Tibial artery (tissue), 4 donors: Measurements from ENCODE around the gene FAM98C.

Experiments used
- DNase-seq, 2 donors: peaks; one replicate each; pipeline ENCODE4 v3.0.0-alpha.2; 2019
- H3K27ac ChIP-seq, 2 donors: fragments of 200-600 bp; sonication (generic) in 1 of 2; 1 replicate in 1 of 2; 2 replicates in 1 of 2; pipeline ENCODE4 v1.5.1; 2018 to 2019; ENCODE audit warnings: mild to moderate bottlenecking in 1 of 2
- H3K27me3 ChIP-seq, 2 donors: fragments of 200-600 bp; sonication (generic) in 1 of 2; one replicate each; pipeline versions ENCODE4 v1.5.1 to v1.6.0; 2016 to 2019
- H3K36me3 ChIP-seq, 3 donors: fragments of 200-600 bp; sonication (generic) in 2 of 3; one replicate each; pipeline ENCODE4 v1.5.1; 2016 to 2019; ENCODE audit warnings: mild to moderate bottlenecking in 2 of 3
- H3K4me1 ChIP-seq, 4 donors: fragments of 200-600 bp; sonication (generic) in 2 of 4; 1 replicate in 3 of 4; 2 replicates in 1 of 4; pipeline ENCODE4 v1.5.1; 2016 to 2019
- H3K4me3 ChIP-seq, 2 donors: fragments of 200-600 bp; sonication (generic) in 1 of 2; 1 replicate in 1 of 2; 2 replicates in 1 of 2; pipeline ENCODE4 v1.5.1; 2018 to 2019; ENCODE audit warnings: mild to moderate bottlenecking in 2 of 2
- H3K9me3 ChIP-seq, 3 donors: fragments of 200-600 bp; sonication (generic) in 1 of 3; one replicate each; pipeline ENCODE4 v1.5.1; 2016 to 2019
- intact Hi-C: fragments of 100-400 bp; cut with DNase I; formaldehyde crosslinking; loops from one replicate; pipeline ENCODE4 v1.15.0; 2023; ENCODE audit warnings: low total_unique reads
- TF ChIP-seq, protein P1 (sequence below), 2 experiments: fragments of 200-600 bp in 1 of 2; fragments of 450-650 bp in 1 of 2; IDR thresholded peaks; one replicate each; pipeline ENCODE4 v1.5.1; 2017 to 2019; ENCODE audit warnings: antibody characterized with exemption in 2 of 2, mild to moderate bottlenecking in 1 of 2, moderate library complexity in 1 of 2

The FAM98C gene

DNA sequence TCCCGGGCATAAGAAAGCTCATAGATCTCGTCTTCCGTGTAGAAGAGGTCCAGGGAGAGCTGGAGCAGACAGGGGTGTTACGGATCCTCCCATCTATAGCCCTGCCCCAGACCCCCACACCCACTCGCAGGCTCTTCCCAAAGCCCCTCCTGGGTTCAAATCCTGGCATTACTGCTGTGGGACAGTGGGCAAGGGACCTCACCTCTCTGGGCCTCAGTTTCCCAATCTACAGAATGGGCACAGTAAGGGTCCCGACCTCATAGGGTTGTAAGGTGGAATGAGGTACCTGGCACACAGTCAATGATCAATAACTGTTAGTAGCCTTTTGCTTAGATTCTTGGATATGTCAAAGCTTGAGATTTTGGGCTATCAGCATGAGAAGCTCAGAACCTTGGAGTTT is 10.5 kb downstream of the FAM98C start:
- Histone ChIP-seq H3K27ac (no peak overlapping the region), H3K27me3 (peaks cover 0 to 41% of the 10 kb centered on the region in 2 donors), H3K36me3 (peaks cover 0 to 3% (median 0%) of the 10 kb centered on the region in 3 donors), H3K4me1 (peaks cover 0 to 10% (median 5%) of the 10 kb centered on the region in 4 donors), H3K9me3 (no peaks in the 10 kb centered on the region), H3K4me3 (no peak overlapping the region)
- no peak for DNase-seq
- intact Hi-C loops = loop anchor here (10.0 kb wide), 1 partner anchor 91 kb away; no protein-coding TSS in a partner anchor
- TF ChIP-seq, protein P1, sequence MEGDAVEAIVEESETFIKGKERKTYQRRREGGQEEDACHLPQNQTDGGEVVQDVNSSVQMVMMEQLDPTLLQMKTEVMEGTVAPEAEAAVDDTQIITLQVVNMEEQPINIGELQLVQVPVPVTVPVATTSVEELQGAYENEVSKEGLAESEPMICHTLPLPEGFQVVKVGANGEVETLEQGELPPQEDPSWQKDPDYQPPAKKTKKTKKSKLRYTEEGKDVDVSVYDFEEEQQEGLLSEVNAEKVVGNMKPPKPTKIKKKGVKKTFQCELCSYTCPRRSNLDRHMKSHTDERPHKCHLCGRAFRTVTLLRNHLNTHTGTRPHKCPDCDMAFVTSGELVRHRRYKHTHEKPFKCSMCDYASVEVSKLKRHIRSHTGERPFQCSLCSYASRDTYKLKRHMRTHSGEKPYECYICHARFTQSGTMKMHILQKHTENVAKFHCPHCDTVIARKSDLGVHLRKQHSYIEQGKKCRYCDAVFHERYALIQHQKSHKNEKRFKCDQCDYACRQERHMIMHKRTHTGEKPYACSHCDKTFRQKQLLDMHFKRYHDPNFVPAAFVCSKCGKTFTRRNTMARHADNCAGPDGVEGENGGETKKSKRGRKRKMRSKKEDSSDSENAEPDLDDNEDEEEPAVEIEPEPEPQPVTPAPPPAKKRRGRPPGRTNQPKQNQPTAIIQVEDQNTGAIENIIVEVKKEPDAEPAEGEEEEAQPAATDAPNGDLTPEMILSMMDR (IDR thresholded peaks at IDR 0.05) = no peak

- Histone ChIP-seq H3K4me1 (peaks cover 0 to 10% (median 5%) of the 10 kb centered on the region in 4 donors), H3K27ac (no peak overlapping the region), H3K27me3 (peaks cover 0 to 59% of the 10 kb centered on the region in 2 donors), H3K9me3 (no peaks in the 10 kb centered on the region), H3K36me3 (no peaks in the 10 kb centered on the region), H3K4me3 (no peak overlapping the region)
- DNase-seq = no peak
- TF ChIP-seq, protein P1 (IDR thresholded peaks at IDR 0.05) = no peak
- intact Hi-C loops = loop anchor here (10.0 kb wide), 1 partner anchor 88 kb away; no protein-coding TSS in a partner anchor
Measured at GRCh38 chr19:38417146-38417543, 14.3 kb downstream of the FAM98C start.

DNA sequence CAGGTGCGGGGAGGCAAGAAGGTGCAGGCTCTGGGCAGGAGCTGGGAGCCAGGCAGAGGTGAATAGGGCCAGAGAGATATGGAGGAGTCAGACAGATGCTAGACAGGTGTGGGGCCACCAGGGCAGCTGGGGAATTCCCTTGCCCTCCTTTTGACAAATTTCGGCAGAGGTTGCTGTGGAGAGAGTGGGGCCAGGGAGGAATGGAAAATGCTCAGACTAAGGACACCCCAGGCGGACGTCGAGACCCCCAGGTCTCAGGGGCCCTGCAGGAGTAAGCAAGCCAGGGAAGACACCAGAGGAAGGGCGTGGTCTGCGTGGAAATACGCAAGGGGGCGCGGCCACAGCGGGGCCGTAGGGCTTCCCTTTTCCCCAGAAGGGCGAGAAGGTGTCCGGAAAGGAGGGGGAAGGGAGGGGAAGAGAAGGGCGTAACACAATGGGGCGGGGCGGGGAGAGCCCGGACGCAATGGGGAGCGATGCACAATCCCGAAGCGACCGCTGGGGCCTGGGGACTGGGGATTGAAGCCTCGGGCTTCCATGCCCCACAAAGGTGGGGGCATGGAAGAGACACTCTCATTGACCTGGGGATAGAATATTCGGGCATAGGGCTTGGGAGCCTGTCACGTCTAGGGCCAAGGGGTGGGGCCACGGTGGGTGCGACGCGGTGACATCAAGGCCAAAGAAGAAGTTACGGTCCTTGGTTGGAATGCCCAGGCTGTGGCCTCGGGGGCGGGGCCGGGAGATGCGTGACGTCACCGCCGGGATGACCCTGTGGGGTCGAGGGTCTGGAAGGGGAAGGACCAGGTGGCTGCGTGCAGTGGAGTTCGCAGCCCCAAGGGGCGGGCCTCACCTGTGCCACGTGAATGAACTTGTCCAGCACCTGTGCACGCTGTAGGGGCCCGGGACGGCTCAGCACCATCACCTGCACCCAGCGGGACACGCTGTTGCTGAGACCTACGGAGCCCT is 14.9 kb downstream of the FAM98C start:
- DNase-seq = peak in 1 of 2 donors; percentile 59
- H3K36me3 ChIP-seq = no peaks in the 10 kb centered on the region
- no peaks in the 10 kb centered on the region for H3K9me3 ChIP-seq
- intact Hi-C loops = loop anchor here (10.0 kb wide), 1 partner anchor 87 kb away; no protein-coding TSS in a partner anchor
- H3K4me3 ChIP-seq = peak overlapping the region in 1 of 2 donors; percentile 21
- TF ChIP-seq, protein P1 (IDR thresholded peaks at IDR 0.05) = no peak
- no peak overlapping the region for H3K27ac ChIP-seq
- H3K27me3 ChIP-seq = peaks cover 0 to 63% of the 10 kb centered on the region in 2 donors
- peaks cover 0 to 10% (median 5%) of the 10 kb centered on the region in 4 donors for H3K4me1 ChIP-seq

GRCh38 chr19:38420935-38421334 is 18.0 kb downstream of the FAM98C start:
- peaks cover 0 to 78% of the 10 kb centered on the region in 2 donors for H3K27me3 ChIP-seq
- no peak overlapping the region for H3K27ac ChIP-seq
- peaks cover 0 to 10% (median 5%) of the 10 kb centered on the region in 4 donors for H3K4me1 ChIP-seq
- no peaks in the 10 kb centered on the region for H3K36me3 ChIP-seq
- H3K4me3 ChIP-seq = no peak overlapping the region
- DNase-seq = no peak
- intact Hi-C loops = no loop called here
- H3K9me3 ChIP-seq = no peaks in the 10 kb centered on the region
- TF ChIP-seq, protein P1 (IDR thresholded peaks at IDR 0.05) = no peak

DNA sequence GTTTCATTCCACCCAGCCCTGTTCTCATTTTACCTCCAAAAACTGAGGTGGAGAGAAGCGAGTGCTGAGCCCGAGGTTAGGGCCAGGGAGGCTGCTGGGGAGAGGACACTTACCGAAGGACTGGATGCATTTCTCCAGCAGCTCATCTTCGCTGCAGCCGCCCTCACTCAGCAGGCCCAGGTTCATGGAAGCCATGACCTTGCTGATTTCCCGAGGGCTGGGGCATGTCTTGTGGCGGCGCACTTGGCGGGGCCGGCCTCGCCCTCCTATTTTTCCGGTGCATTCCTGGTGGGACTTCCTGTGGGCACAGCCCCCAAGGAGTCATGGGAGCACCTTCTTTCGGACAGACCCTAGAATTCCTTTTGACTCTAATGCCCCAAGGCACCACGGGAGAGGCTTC is 19.0 kb downstream of the FAM98C start:
- TF ChIP-seq, protein P1 (IDR thresholded peaks at IDR 0.05) = no peak
- Histone ChIP-seq H3K9me3 (no peaks in the 10 kb centered on the region), H3K36me3 (no peaks in the 10 kb centered on the region), H3K4me1 (peaks cover 0 to 10% (median 5%) of the 10 kb centered on the region in 4 donors), H3K27me3 (peaks cover 0 to 75% of the 10 kb centered on the region in 2 donors), H3K27ac (no peak overlapping the region), H3K4me3 (no peak overlapping the region)
- intact Hi-C loops = no loop called here
- DNase-seq = no peak
